Measurements from ENCODE around the gene SCYGR2. TPM values are rescaled to one million over a fixed set of nuclear protein-coding genes. Genes with fewer than 3 reads are reported as not detected.

Gene SCYGR2
- total RNA-seq, 1 donor from 2014 or later = not detected

GRCh38 chr2:227570615-227571014 is 28.1 kb upstream of the SCYGR2 start:
- no peak overlapping the region for H3K27ac ChIP-seq
- TF ChIP-seq, protein P1, sequence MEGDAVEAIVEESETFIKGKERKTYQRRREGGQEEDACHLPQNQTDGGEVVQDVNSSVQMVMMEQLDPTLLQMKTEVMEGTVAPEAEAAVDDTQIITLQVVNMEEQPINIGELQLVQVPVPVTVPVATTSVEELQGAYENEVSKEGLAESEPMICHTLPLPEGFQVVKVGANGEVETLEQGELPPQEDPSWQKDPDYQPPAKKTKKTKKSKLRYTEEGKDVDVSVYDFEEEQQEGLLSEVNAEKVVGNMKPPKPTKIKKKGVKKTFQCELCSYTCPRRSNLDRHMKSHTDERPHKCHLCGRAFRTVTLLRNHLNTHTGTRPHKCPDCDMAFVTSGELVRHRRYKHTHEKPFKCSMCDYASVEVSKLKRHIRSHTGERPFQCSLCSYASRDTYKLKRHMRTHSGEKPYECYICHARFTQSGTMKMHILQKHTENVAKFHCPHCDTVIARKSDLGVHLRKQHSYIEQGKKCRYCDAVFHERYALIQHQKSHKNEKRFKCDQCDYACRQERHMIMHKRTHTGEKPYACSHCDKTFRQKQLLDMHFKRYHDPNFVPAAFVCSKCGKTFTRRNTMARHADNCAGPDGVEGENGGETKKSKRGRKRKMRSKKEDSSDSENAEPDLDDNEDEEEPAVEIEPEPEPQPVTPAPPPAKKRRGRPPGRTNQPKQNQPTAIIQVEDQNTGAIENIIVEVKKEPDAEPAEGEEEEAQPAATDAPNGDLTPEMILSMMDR (IDR thresholded peaks at IDR 0.05) = no peak
- H3K4me3 ChIP-seq = no peak overlapping the region
- intact Hi-C loops (cut with DNase I) = no loop called here
- no peak for DNase-seq
- no peaks in the 10 kb centered on the region for H3K9me3 ChIP-seq
- no peaks in the 10 kb centered on the region for H3K27me3 ChIP-seq (ENCODE audit: low read depth)
- ATAC-seq = no peak
- H3K36me3 ChIP-seq = no peaks in the 10 kb centered on the region
- no peaks in the 10 kb centered on the region for H3K4me1 ChIP-seq

DNA sequence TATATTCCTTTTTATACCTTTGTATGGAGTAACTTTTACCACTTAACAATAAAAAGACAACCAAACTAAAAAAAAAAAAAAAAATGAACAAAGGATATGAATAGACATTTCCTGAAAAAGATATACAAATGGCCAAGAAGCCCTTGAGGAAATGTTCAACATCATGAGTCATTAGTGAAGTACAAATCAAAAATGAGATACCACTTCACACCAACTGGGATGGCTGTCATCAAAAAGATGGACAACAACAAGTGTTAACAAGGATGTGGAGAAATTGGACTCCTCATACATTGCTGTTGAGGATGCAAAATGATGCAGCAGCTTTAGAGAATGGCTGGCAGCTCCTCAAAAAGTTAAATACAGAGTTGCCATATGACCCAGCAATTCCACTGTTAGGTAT is 22.6 kb upstream of the SCYGR2 start:
- DNase-seq (no peak), ATAC-seq (no peak)
- no peaks in the 10 kb centered on the region for H3K36me3 ChIP-seq
- TF ChIP-seq, protein P1 (IDR thresholded peaks at IDR 0.05) = no peak
- H3K9me3 ChIP-seq = no peaks in the 10 kb centered on the region
- H3K4me1 ChIP-seq = no peaks in the 10 kb centered on the region
- H3K27me3 ChIP-seq (ENCODE audit: low read depth) = no peaks in the 10 kb centered on the region
- H3K27ac ChIP-seq = no peak overlapping the region
- intact Hi-C loops (cut with DNase I) = no loop called here
- no peak overlapping the region for H3K4me3 ChIP-seq

GRCh38 chr2:227576812-227577211 is 21.9 kb upstream of the SCYGR2 start:
- no peaks in the 10 kb centered on the region for H3K36me3 ChIP-seq
- DNase-seq (no peak), ATAC-seq (no peak)
- intact Hi-C loops (cut with DNase I) = no loop called here
- TF ChIP-seq, protein P1 (IDR thresholded peaks at IDR 0.05) = no peak
- H3K27me3 ChIP-seq (ENCODE audit: low read depth) = no peaks in the 10 kb centered on the region
- no peak overlapping the region for H3K27ac ChIP-seq
- H3K4me3 ChIP-seq = no peak overlapping the region
- H3K9me3 ChIP-seq = no peaks in the 10 kb centered on the region
- H3K4me1 ChIP-seq = no peaks in the 10 kb centered on the region

GRCh38 chr2:227577555-227577954 is 21.1 kb upstream of the SCYGR2 start:
- H3K27ac ChIP-seq = no peak overlapping the region
- TF ChIP-seq, protein P1 (IDR thresholded peaks at IDR 0.05) = no peak
- DNase-seq = no peak
- intact Hi-C loops (cut with DNase I) = no loop called here
- no peak overlapping the region for H3K4me3 ChIP-seq
- no peaks in the 10 kb centered on the region for H3K4me1 ChIP-seq
- no peaks in the 10 kb centered on the region for H3K36me3 ChIP-seq
- ATAC-seq = no peak
- H3K9me3 ChIP-seq = no peaks in the 10 kb centered on the region
- no peaks in the 10 kb centered on the region for H3K27me3 ChIP-seq (ENCODE audit: low read depth)

GRCh38 chr2:227578642-227579041 is 20.1 kb upstream of the SCYGR2 start:
- no peak overlapping the region for H3K27ac ChIP-seq
- intact Hi-C loops (cut with DNase I) = no loop called here
- TF ChIP-seq, protein P1 (IDR thresholded peaks at IDR 0.05) = no peak
- DNase-seq (no peak), ATAC-seq (no peak)
- H3K4me3 ChIP-seq = no peak overlapping the region
- no peaks in the 10 kb centered on the region for H3K27me3 ChIP-seq (ENCODE audit: low read depth)
- no peaks in the 10 kb centered on the region for H3K4me1 ChIP-seq
- H3K9me3 ChIP-seq = peaks cover 6% of the 10 kb centered on the region
- no peaks in the 10 kb centered on the region for H3K36me3 ChIP-seq

DNA sequence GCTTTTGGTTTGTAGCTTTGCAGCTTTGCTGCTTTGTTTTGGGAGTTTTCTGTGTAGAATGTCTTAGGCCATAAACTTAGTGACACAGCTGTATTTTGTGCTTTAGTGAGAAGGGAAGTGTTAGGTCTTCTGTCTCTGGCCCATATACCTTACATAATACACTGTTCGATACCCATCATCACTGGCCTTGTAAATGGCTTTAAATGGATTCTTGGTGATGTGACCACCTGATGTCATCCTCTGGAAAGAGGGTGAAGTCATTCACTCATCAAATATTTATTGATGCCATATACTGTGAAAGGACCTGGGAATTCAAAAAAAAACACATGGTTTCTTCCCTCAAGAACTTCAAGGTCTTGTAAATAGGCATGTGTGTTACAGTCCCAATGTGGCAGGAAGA is 18.9 kb upstream of the SCYGR2 start:
- TF ChIP-seq, protein P1 (IDR thresholded peaks at IDR 0.05) = no peak
- intact Hi-C loops (cut with DNase I) = no loop called here
- ATAC-seq = no peak

More for the DNA sequence above, 18.9 kb upstream of the SCYGR2 start:
- Histone ChIP-seq H3K27ac (no peak overlapping the region), H3K27me3 (ENCODE audit: low read depth) (no peaks in the 10 kb centered on the region), H3K36me3 (no peaks in the 10 kb centered on the region), H3K4me3 (no peak overlapping the region), H3K9me3 (peaks cover 6% of the 10 kb centered on the region), H3K4me1 (no peaks in the 10 kb centered on the region)
- DNase-seq = no peak

Data from lower lobe of right lung (tissue), 2 donors.